Activated naive CD8-positive, alpha-beta T cell treated with anti-CD3 and anti-CD28 coated beads for 36 hours (primary cell): Measurements from ENCODE around the gene LRP1. TPM values are rescaled to one million over a fixed set of nuclear protein-coding genes. Genes with fewer than 3 reads are reported as not detected.

Experiments
- DNase-seq: peaks from one replicate; pipeline ENCODE4 v3.0.0; 2021
- H3K27ac Mint-ChIP-seq: one replicate; pipeline ENCODE4 v1.8.0; 2022; ENCODE audit warnings: mild to moderate bottlenecking, moderate library complexity, mixed read lengths
- H3K27me3 Mint-ChIP-seq: one replicate; pipeline ENCODE4 v1.8.0; 2022; ENCODE audit warnings: mild to moderate bottlenecking, mixed read lengths
- H3K36me3 Mint-ChIP-seq: one replicate; pipeline ENCODE4 v1.8.0; 2021; ENCODE audit warnings: mild to moderate bottlenecking, mixed read lengths
- H3K4me1 Mint-ChIP-seq: one replicate; pipeline ENCODE4 v1.8.0; 2021; ENCODE audit warnings: mixed read lengths
- H3K4me3 Mint-ChIP-seq: one replicate; pipeline ENCODE4 v1.8.0; 2022; ENCODE audit warnings: mild to moderate bottlenecking, moderate library complexity, mixed read lengths
- H3K9me3 Mint-ChIP-seq: one replicate; pipeline ENCODE4 v1.8.0; 2022; ENCODE audit warnings: mixed read lengths
- total RNA-seq, 2 experiments: library from RNA; stranded (reverse); gene quantifications; one replicate each; pipeline ENCODE4 v1.2.3, GENCODE V29; 2021

LRP1 gene
- total RNA-seq, 2 experiments from 2014 or later: 1.3 to 2.0 TPM

- no peaks in the 10 kb centered on the region for H3K36me3 Mint-ChIP-seq
- no peaks in the 10 kb centered on the region for H3K4me1 Mint-ChIP-seq
- H3K27me3 Mint-ChIP-seq: no peaks in the 10 kb centered on the region
- no peaks in the 10 kb centered on the region for H3K9me3 Mint-ChIP-seq
- H3K27ac Mint-ChIP-seq: no peak overlapping the region
- no peak overlapping the region for H3K4me3 Mint-ChIP-seq
- no peak for DNase-seq
Observed at GRCh38 chr12:57149245-57149900, 21.1 kb downstream of the LRP1 start.

GRCh38 chr12:57150400-57151000, 22.2 kb downstream of the LRP1 start:
- H3K4me1 Mint-ChIP-seq: no peaks in the 10 kb centered on the region
- no peak for DNase-seq
- no peak overlapping the region for H3K4me3 Mint-ChIP-seq
- no peaks in the 10 kb centered on the region for H3K9me3 Mint-ChIP-seq
- no peaks in the 10 kb centered on the region for H3K36me3 Mint-ChIP-seq
- no peaks in the 10 kb centered on the region for H3K27me3 Mint-ChIP-seq
- H3K27ac Mint-ChIP-seq: no peak overlapping the region

GRCh38 chr12:57151741-57152630, 23.7 kb downstream of the LRP1 start:
- DNase-seq: no peak
- no peak overlapping the region for H3K27ac Mint-ChIP-seq

GRCh38 chr12:57152639-57153038, 24.4 kb downstream of the LRP1 start:
- DNase-seq: no peak
- no peaks in the 10 kb centered on the region for H3K9me3 Mint-ChIP-seq
- peaks cover 2% of the 10 kb centered on the region for H3K4me1 Mint-ChIP-seq
- H3K4me3 Mint-ChIP-seq: no peak overlapping the region
- no peaks in the 10 kb centered on the region for H3K27me3 Mint-ChIP-seq
- no peaks in the 10 kb centered on the region for H3K36me3 Mint-ChIP-seq
- no peak overlapping the region for H3K27ac Mint-ChIP-seq

More at GRCh38 chr12:57151741-57152630, 23.7 kb downstream of the LRP1 start:
- H3K4me3 Mint-ChIP-seq: no peak overlapping the region
- no peaks in the 10 kb centered on the region for H3K27me3 Mint-ChIP-seq
- no peaks in the 10 kb centered on the region for H3K36me3 Mint-ChIP-seq
- H3K4me1 Mint-ChIP-seq: no peaks in the 10 kb centered on the region
- no peaks in the 10 kb centered on the region for H3K9me3 Mint-ChIP-seq

- DNase-seq: no peak
- no peaks in the 10 kb centered on the region for H3K36me3 Mint-ChIP-seq
- no peak overlapping the region for H3K4me3 Mint-ChIP-seq
- no peak overlapping the region for H3K27ac Mint-ChIP-seq
- no peaks in the 10 kb centered on the region for H3K9me3 Mint-ChIP-seq
- H3K27me3 Mint-ChIP-seq: no peaks in the 10 kb centered on the region
- peaks cover 6% of the 10 kb centered on the region for H3K4me1 Mint-ChIP-seq
Observed at GRCh38 chr12:57153415-57153997, 25.2 kb downstream of the LRP1 start.

- Mint-ChIP-seq H3K27ac (no peak overlapping the region), H3K27me3 (no peaks in the 10 kb centered on the region), H3K4me1 (peaks cover 6% of the 10 kb centered on the region), H3K36me3 (no peaks in the 10 kb centered on the region), H3K4me3 (no peak overlapping the region), H3K9me3 (no peaks in the 10 kb centered on the region)
- DNase-seq: no peak
Observed at GRCh38 chr12:57154076-57154475, 25.8 kb downstream of the LRP1 start.

GRCh38 chr12:57154804-57155434, 26.6 kb downstream of the LRP1 start:
- Mint-ChIP-seq H3K4me1 (peaks cover 6% of the 10 kb centered on the region), H3K4me3 (no peak overlapping the region), H3K36me3 (no peaks in the 10 kb centered on the region), H3K27me3 (no peaks in the 10 kb centered on the region), H3K27ac (no peak overlapping the region), H3K9me3 (no peaks in the 10 kb centered on the region)
- DNase-seq: no peak

GRCh38 chr12:57156701-57157403, 28.6 kb downstream of the LRP1 start:
- no peak overlapping the region for H3K4me3 Mint-ChIP-seq
- H3K27ac Mint-ChIP-seq: no peak overlapping the region

GRCh38 chr12:57157588-57158173, 29.4 kb downstream of the LRP1 start:
- no peaks in the 10 kb centered on the region for H3K9me3 Mint-ChIP-seq
- H3K36me3 Mint-ChIP-seq: no peaks in the 10 kb centered on the region
- H3K27ac Mint-ChIP-seq: no peak overlapping the region
- no peaks in the 10 kb centered on the region for H3K27me3 Mint-ChIP-seq
- DNase-seq: no peak
- H3K4me1 Mint-ChIP-seq: peaks cover 6% of the 10 kb centered on the region
- H3K4me3 Mint-ChIP-seq: no peak overlapping the region

More at GRCh38 chr12:57156701-57157403, 28.6 kb downstream of the LRP1 start:
- Mint-ChIP-seq H3K9me3 (no peaks in the 10 kb centered on the region), H3K27me3 (no peaks in the 10 kb centered on the region), H3K36me3 (no peaks in the 10 kb centered on the region), H3K4me1 (peaks cover 6% of the 10 kb centered on the region)
- DNase-seq: no peak

GRCh38 chr12:57158186-57158585, 29.9 kb downstream of the LRP1 start:
- H3K4me1 Mint-ChIP-seq: peaks cover 6% of the 10 kb centered on the region
- no peaks in the 10 kb centered on the region for H3K27me3 Mint-ChIP-seq
- H3K4me3 Mint-ChIP-seq: no peak overlapping the region
- H3K36me3 Mint-ChIP-seq: no peaks in the 10 kb centered on the region
- no peak for DNase-seq
- no peak overlapping the region for H3K27ac Mint-ChIP-seq
- H3K9me3 Mint-ChIP-seq: no peaks in the 10 kb centered on the region

GRCh38 chr12:57158665-57159064, 30.4 kb downstream of the LRP1 start:
- H3K27me3 Mint-ChIP-seq: no peaks in the 10 kb centered on the region
- H3K9me3 Mint-ChIP-seq: no peaks in the 10 kb centered on the region
- no peak overlapping the region for H3K4me3 Mint-ChIP-seq
- peaks cover 6% of the 10 kb centered on the region for H3K4me1 Mint-ChIP-seq
- H3K36me3 Mint-ChIP-seq: no peaks in the 10 kb centered on the region
- no peak for DNase-seq
- no peak overlapping the region for H3K27ac Mint-ChIP-seq

GRCh38 chr12:57159311-57159710, 31.0 kb downstream of the LRP1 start:
- no peak overlapping the region for H3K4me3 Mint-ChIP-seq
- H3K27me3 Mint-ChIP-seq: no peaks in the 10 kb centered on the region
- no peaks in the 10 kb centered on the region for H3K36me3 Mint-ChIP-seq
- no peaks in the 10 kb centered on the region for H3K9me3 Mint-ChIP-seq
- no peak overlapping the region for H3K27ac Mint-ChIP-seq
- no peak for DNase-seq
- peaks cover 6% of the 10 kb centered on the region for H3K4me1 Mint-ChIP-seq

- H3K4me1 Mint-ChIP-seq: peaks cover 6% of the 10 kb centered on the region
- H3K4me3 Mint-ChIP-seq: no peak overlapping the region
- H3K27ac Mint-ChIP-seq: no peak overlapping the region
- H3K9me3 Mint-ChIP-seq: no peaks in the 10 kb centered on the region
- no peak for DNase-seq
- H3K27me3 Mint-ChIP-seq: no peaks in the 10 kb centered on the region
- no peaks in the 10 kb centered on the region for H3K36me3 Mint-ChIP-seq
Observed at GRCh38 chr12:57160040-57160439, 31.8 kb downstream of the LRP1 start.

- Mint-ChIP-seq H3K4me3 (no peak overlapping the region), H3K27me3 (no peaks in the 10 kb centered on the region), H3K36me3 (no peaks in the 10 kb centered on the region), H3K4me1 (peaks cover 6% of the 10 kb centered on the region), H3K9me3 (no peaks in the 10 kb centered on the region), H3K27ac (no peak overlapping the region)
- no peak for DNase-seq
Observed at GRCh38 chr12:57160741-57161140, 32.5 kb downstream of the LRP1 start.
